Thyroid gland (tissue), 4 donors: Measurements from ENCODE around the gene ADAMTSL2. TPM values are rescaled to one million over a fixed set of nuclear protein-coding genes. Genes with fewer than 3 reads are reported as not detected.
A peak's percentile ranks its signal among the peaks of the same experiment; 100 is the strongest.

ENCODE experiments used
- DNase-seq, 2 donors: peaks; one replicate each; pipeline ENCODE4 v3.0.0-alpha.2; 2019
- H3K27ac ChIP-seq, 3 donors: fragments of 200-600 bp; sonication (generic); 1 replicate in 2 of 3; 2 replicates in 1 of 3; pipeline ENCODE4 v1.5.1; 2016 to 2019; ENCODE audit warnings: mild to moderate bottlenecking in 1 of 3, moderate library complexity in 1 of 3
- H3K27me3 ChIP-seq: fragments of 200-600 bp; sonication (generic); one replicate; pipeline ENCODE4 v1.5.1; 2019
- H3K36me3 ChIP-seq, 2 donors: fragments of 200-600 bp; sonication (generic); one replicate each; pipeline ENCODE4 v1.5.1; 2016 to 2019
- H3K4me1 ChIP-seq, 2 donors: fragments of 200-600 bp; sonication (generic); one replicate each; pipeline ENCODE4 v1.5.1; 2017 to 2019
- H3K4me3 ChIP-seq, 3 donors: fragments of 200-600 bp; sonication (generic); replicated peaks in 1 of 3; 1 replicate in 2 of 3; 2 replicates in 1 of 3; pipeline ENCODE4 v1.5.1; 2016; ENCODE audit warnings: mild to moderate bottlenecking in 1 of 3
- H3K9me3 ChIP-seq: fragments of 200-600 bp; sonication (generic); one replicate; pipeline ENCODE4 v1.5.1; 2017
- CTCF ChIP-seq, 6 experiments: fragments of 200-600 bp in 3 of 6; fragments of 450-650 bp in 3 of 6; sonication (generic) in 3 of 6; IDR thresholded peaks; one replicate each; pipeline ENCODE4 v1.5.1; 2016 to 2019; ENCODE audit warnings: antibody characterized with exemption in 6 of 6, mild to moderate bottlenecking in 2 of 6, inconsistent platforms in 1 of 6, moderate library complexity in 1 of 6
- POLR2A ChIP-seq, 2 donors: fragments of 450-650 bp; IDR thresholded peaks; one replicate each; pipeline ENCODE4 v1.6.1; 2017; ENCODE audit warnings: antibody characterized with exemption in 2 of 2, mild to moderate bottlenecking in 2 of 2, moderate library complexity in 1 of 2
- WGBS, 2 donors: methylation state at CpG; one replicate each; pipeline ENCODE4 v1.1.5; 2017; 5-methylcytosine and 5-hydroxymethylcytosine counted together
- intact Hi-C: fragments of 100-400 bp; cut with DNase I; formaldehyde crosslinking; loops from one replicate; pipeline ENCODE4 v1.15.1; 2023
- total RNA-seq, 4 donors: library from RNA; depleted of rRNA; stranded (reverse); fragments of >200 nt; gene quantifications; one replicate each; pipeline ENCODE4 v1.2.3, GENCODE V29; 2016

ADAMTSL2 gene
- total RNA-seq, 4 donors from 2014 or later = 2.4 to 9.3 (median 8.7) TPM

DNA sequence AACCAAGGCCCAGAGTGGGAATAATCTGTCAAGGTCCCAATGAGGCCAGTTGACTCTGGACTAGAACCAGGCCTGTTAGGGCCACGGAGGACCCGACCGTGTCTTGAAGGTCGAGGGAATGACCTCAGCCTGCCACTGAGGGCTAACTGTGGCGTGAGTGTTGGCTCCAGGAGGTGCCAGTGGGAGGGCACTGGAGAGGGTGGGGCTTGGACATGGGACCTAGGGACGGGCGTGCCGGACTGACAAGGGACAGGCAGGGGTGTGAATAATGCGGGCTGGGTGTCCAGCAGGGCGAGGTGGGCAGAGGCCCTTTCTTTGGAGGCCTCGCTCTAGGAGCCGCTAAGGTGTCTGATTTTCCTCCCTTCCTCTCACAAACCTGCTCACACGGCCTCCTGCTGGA is 7.5 kb downstream of the ADAMTSL2 start:
- no peaks in the 10 kb centered on the region for H3K36me3 ChIP-seq
- no peak overlapping the region for H3K27ac ChIP-seq
- no peak overlapping the region for H3K4me3 ChIP-seq
- DNase-seq = no peak
- WGBS, 2 donors = 94 to 96% methylated on average over 13 of the region's 13 CpGs
- no peaks in the 10 kb centered on the region for H3K9me3 ChIP-seq
- H3K27me3 ChIP-seq = no peaks in the 10 kb centered on the region
- intact Hi-C loops = no loop called here
- TF ChIP-seq CTCF (IDR thresholded peaks at IDR 0.05) (no peak), POLR2A (IDR thresholded peaks at IDR 0.05) (no peak)
- peaks cover 4 to 37% of the 10 kb centered on the region in 2 donors for H3K4me1 ChIP-seq

GRCh38 chr9:133543772-133544467 is 9.4 kb downstream of the ADAMTSL2 start:
- 82 to 94% methylated on average over 9 to 10 of the region's 16 CpGs for WGBS, 2 donors
- intact Hi-C loops = no loop called here
- H3K9me3 ChIP-seq = no peaks in the 10 kb centered on the region
- no peaks in the 10 kb centered on the region for H3K36me3 ChIP-seq
- no peaks in the 10 kb centered on the region for H3K27me3 ChIP-seq
- TF ChIP-seq CTCF (IDR thresholded peaks at IDR 0.05) = no peak
- no peak for TF ChIP-seq POLR2A (IDR thresholded peaks at IDR 0.05)
- H3K27ac ChIP-seq = no peak overlapping the region
- DNase-seq = no peak
- no peak overlapping the region for H3K4me3 ChIP-seq
- peaks cover 4 to 35% of the 10 kb centered on the region in 2 donors for H3K4me1 ChIP-seq

- DNase-seq = no peak
- WGBS, 2 donors = 66 to 68% methylated on average over 19 to 23 of the region's 25 CpGs
- H3K27ac ChIP-seq = peak overlapping the region in 2 of 3 donors; percentile 12 to 23
Observed at GRCh38 chr9:133545494-133546286, 11.2 kb downstream of the ADAMTSL2 start.

GRCh38 chr9:133546287-133546680 is 11.8 kb downstream of the ADAMTSL2 start:
- intact Hi-C loops = no loop called here
- H3K27me3 ChIP-seq = no peaks in the 10 kb centered on the region

More at GRCh38 chr9:133545494-133546286, 11.2 kb downstream of the ADAMTSL2 start:
- no peaks in the 10 kb centered on the region for H3K36me3 ChIP-seq
- no peak overlapping the region for H3K4me3 ChIP-seq
- H3K4me1 ChIP-seq = peaks cover 4 to 20% of the 10 kb centered on the region in 2 donors
- H3K27me3 ChIP-seq = no peaks in the 10 kb centered on the region
- TF ChIP-seq POLR2A (IDR thresholded peaks at IDR 0.05) = no peak
- TF ChIP-seq CTCF (IDR thresholded peaks at IDR 0.05) = no peak
- intact Hi-C loops = no loop called here
- H3K9me3 ChIP-seq = no peaks in the 10 kb centered on the region

More at GRCh38 chr9:133546287-133546680, 11.8 kb downstream of the ADAMTSL2 start:
- Histone ChIP-seq H3K4me3 (no peak overlapping the region), H3K27ac (no peak overlapping the region), H3K9me3 (no peaks in the 10 kb centered on the region), H3K36me3 (no peaks in the 10 kb centered on the region), H3K4me1 (peaks cover 4 to 20% of the 10 kb centered on the region in 2 donors)
- TF ChIP-seq POLR2A (IDR thresholded peaks at IDR 0.05) = no peak
- TF ChIP-seq CTCF (IDR thresholded peaks at IDR 0.05) = no peak
- no peak for DNase-seq
- WGBS, 2 donors = 0% methylated on average over 1 of the region's 8 CpGs; no CpG with 5 or more reads in 1 of the 2 donors
